HT-29 (cell line): ENCODE measurements around the gene ADO. TPM values are rescaled to one million over a fixed set of nuclear protein-coding genes. Genes with fewer than 3 reads are reported as not detected.
A peak's percentile ranks its signal among the peaks of the same experiment; 100 is the strongest.

Experiments
- DNase-seq: peaks from one replicate; pipeline ENCODE4 v3.0.0-alpha.2; 2015; ENCODE audit warnings: low spot score
- total RNA-seq: library from RNA; depleted of rRNA; stranded (reverse); fragments of >200 nt; shearing (Covaris generic); gene quantifications from 2 replicates; pipeline ENCODE4 v1.2.3, GENCODE V29; 2014

Gene ADO
- total RNA-seq, 1 experiment from 2014 or later = 28.3 TPM

- no peak for DNase-seq
Observed at GRCh38 chr10:62792261-62792660, 12.3 kb upstream of the ADO start.

- no peak for DNase-seq
Observed at GRCh38 chr10:62794306-62794705, 10.2 kb upstream of the ADO start.

DNA sequence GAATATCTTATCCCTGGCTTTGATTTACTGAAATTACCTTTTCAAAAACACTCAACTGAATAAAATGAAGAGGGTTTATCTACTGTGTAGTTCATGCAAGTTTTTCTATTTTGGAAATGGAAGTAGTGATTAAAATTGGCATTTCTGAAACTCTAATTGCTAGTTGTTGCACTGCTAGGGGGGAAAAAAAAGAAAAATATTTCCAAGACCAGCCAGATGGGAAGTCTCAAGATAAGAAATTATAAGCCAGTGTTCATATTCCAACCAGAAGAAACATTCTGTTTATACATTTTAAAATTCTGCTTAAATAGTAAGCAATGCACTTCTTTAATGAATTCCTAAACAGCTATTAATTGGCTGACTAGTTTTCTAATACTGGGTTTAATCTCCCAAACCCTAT is 9.4 kb upstream of the ADO start:
- DNase-seq = no peak

DNA sequence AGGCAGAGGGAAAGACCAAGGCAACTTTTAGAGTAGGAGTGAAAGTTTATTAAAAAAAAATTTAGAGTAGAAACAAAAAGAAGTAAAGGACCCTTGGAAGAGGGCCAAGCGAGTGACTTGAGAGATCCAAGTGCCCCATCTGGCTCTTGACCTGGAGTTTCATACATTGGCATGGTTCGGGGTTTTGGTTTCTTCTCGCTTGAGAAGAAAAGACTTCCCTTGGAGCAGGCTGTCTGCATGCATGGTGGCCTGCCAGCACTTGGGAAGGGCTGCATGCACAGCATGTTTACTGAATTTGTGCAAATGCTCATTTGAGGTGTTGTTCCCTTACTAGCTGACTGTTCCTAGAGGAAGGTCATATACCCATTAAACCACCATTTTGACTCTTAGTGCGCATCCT is 8.8 kb upstream of the ADO start:
- DNase-seq = no peak

GRCh38 chr10:62796896-62797295 is 7.6 kb upstream of the ADO start:
- DNase-seq = no peak

- DNase-seq = no peak
Observed at GRCh38 chr10:62801871-62802270, 2.6 kb upstream of the ADO start.

DNA sequence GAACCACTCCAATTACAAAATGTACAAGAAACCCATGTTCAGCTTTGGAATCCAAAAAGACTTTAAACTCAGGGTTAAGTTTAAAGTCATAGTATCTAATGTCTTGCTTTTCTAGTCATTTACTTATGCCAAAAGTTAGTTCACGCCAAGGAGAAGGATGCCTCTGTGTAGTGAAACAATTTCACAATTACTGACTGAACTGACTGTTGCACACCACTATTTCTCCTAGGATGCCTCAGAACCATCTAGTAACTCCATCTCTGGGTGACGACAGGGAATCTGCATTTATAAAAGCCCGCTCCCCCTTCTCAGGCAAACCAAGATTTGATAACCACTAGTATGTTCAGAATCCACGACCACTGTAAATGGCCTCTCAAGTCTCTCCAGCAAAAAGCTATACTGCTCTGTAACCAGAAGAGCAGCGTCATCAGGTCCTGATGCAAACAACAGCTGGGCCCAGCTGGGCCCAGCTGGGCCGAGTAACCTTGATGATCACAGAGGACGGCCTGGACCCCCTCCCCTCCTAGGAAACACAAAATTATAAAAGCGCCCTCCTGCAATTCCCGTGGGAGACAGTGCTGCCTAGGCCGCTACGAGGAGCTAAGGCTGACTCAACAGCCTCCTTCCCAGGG is 680 bp upstream of the ADO start:
- DNase-seq = no peak

GRCh38 chr10:62805231-62806099 is 945 bp downstream of the ADO start:
- DNase-seq = peak; percentile 47

GRCh38 chr10:62806251-62806650 is 1.7 kb downstream of the ADO start:
- peak; percentile 8 for DNase-seq

- no peak for DNase-seq
Observed at GRCh38 chr10:62810156-62810902, 5.8 kb downstream of the ADO start.

DNA sequence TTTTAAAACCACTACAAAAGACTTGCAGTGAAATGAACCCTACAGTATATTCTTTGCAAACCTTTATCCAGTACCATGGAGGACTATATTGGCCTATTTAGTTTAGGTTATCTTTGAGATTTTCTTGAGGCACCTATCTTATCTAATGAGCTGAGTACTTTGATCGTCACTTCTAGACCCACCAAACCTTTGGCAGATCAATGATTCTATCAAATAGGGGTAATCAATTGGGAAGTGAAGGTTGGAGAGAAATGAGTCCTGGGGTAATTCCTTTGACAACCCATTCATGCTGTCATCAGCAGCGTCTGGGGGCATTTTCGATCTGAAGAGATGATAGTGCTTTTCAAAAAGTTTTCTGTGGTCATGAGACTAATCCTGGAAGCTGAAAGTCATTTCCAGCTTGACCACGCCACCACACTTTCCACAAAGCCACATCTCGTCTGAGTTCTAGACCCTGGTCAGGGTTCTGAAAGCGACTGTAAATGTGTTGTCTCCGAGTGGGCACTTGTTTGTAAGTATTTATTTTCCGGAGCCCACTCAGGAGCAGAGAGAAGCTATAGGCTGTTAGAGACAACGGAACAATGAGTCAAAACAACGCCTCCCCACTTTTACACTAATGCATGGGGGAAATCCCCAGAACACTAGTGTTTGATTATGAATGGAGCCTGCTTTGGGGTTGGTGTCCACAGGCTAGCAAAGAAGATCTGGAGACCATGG is 6.8 kb downstream of the ADO start:
- DNase-seq = no peak

DNA sequence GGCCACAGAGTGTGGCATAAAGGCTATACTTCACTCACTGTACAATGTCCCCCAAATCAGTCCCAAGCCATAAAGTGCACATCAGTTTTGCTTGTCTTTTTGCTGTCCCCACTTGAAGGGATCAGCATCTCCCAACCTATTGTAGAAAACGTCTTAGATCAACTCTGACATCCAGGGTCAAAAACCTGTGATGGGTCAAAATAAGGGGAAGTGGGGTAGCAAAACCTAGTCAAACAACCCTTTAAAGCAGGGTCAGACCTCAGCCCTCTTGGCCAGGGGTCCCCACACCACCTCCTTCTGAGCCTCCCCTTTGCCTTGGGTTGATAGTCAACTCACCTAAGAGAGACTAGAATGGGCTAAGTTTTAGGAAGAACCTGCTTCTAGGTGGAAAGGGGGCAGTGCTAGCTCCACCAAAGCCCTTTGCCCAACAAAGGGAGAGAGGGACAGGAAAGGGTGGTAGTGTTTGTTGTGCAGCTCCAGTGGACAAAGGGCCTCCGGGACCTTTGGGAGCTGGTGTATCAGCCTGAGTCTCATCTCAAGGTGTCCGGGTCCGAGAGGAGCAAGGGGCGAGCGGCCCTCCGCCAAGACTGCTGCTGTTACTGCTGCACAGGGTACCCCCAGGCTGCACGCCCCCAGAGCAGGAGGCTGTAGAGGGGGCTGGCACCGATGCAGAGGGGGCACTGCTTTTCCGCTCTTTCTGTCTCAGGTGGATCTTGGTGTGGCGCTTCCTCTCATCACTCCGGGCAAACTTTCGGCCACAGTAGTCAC is 8.3 kb downstream of the ADO start:
- DNase-seq = no peak

DNA sequence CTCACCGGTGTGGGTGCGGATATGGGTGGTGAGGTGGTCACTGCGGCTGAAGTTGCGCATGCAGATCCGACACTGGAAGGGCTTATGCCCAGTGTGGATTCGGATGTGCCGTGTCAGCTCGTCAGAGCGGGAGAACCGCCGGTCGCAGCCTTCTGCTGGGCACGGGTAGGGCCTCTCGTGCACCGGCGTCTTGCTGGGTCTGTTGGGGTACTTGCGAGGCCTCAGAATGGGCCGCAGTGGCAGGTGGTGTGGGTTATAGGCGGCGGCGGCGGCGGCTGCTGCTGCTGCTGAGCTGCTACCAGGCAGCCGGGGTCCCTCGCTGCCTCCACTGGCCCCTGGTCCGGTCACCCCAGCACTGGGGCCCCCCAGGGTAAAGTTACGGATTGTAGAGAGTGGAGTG is 8.9 kb downstream of the ADO start:
- DNase-seq = no peak

DNA sequence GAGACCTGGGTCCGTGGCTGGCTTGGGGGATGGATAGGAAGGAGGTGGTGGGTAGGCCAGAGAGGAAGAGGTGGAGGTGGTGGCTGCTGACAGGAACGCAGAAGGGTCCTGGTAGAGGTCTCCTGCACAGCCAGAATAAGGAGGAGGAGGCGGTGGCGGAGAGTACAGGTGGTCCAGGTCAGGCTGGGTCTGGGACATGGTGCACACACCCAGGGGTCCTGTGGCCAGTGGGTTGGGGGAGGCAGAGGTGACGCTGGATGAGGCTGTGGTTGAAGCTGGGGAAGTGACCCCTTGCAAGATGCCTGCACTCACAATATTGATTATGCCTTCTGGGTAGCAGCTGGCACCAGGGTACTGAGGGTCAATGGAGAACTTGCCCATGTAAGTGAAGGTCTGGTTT is 9.5 kb downstream of the ADO start:
- DNase-seq = no peak

GRCh38 chr10:62814756-62815380 is 10.3 kb downstream of the ADO start:
- DNase-seq = no peak

- no peak for DNase-seq
Observed at GRCh38 chr10:62815381-62816075, 11.0 kb downstream of the ADO start.

- no peak for DNase-seq
Observed at GRCh38 chr10:62816076-62816330, 11.5 kb downstream of the ADO start.

DNA sequence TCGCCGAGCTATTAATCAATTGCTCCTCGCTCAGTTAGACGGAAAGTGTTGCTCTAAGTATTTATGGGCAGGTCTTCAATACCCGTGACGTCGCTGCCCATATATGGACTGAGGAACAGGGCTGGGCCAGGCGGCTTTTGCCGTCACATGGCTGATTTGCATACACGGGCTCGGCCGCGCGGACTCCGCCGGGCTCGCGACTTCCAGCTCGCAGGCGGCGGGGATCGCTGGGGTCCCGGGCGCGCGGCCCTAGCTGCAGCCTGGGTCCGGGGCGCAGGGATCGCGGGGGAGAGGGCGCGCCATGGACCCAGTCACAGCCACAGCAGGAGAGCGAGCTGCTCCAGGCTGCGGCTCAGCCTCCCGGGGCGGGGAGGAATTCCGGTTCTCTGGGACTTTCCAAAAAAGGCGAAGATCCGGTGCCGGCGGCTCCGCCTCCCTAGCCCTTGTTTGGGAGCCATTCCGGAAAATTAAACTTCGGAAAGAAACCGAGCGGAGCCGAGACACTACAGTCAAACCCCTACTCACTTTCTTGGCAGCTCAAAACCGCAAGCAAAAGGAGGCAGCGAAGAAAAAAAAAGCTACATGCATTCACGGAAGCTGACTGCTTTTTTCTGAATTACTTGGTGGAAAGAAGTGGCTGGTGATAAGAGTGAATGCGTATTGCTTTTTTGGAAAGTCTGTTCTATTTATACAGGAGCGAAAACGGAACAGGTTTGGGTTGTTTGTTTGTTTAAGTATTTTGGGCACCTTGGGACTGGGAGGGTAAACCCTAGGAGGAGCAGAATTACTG is 12.0 kb downstream of the ADO start, which contains the start of gene EGR2:
Gene EGR2, minus strand, starts transcription at position 36 of the 790 bp plus-strand sequence. CDS start 337 bp downstream, outside the sequence.
- DNase-seq = peak; percentile 91

GRCh38 chr10:62817121-62817765 is 12.7 kb downstream of the ADO start:
- DNase-seq = peak; percentile 41
